ENCODE results near the gene PRXL2B.

Gene PRXL2B

DNA sequence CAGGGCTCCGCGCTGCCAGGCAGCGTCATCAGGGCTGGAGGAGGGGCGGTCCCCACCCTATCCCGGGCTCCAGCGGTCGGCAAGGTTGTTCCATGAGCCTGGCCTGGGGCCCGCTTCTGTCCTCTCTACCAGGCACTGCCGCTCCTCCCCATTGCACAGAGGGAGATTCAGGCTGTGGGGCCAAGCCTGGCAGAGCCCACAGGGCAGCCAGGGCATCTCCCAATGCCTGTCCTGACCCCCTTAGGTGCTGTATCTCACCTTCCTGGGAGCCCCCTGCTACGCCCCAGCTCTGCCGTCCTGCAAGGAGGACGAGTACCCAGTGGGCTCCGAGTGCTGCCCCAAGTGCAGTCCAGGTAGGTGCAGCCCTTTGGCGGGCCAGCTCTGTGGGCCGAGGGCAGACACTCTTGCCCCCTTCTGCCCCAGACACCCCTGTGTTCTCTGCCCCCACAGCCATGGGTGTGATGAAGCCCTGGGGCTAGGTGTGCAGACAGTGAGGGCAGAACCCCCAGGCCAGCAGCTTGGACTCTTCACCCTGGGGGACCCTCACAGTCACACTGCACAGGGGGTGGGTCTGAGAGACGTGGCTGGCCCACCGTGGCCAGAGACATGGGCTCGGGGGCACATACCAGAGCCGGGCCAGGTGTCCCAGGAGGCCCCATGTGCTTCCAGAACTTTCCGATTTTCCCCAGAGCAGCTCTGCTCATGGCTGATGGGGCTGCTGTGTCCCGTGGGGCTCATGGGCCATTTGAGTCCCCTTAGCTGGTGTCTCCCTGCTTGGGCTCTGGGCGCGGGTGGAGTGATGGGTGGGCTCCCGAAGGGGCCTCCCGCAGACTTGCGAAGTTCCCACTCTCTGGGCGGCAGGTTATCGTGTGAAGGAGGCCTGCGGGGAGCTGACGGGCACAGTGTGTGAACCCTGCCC, 28.8 kb upstream of the PRXL2B start:
- DNase-seq (ENCODE audit: low read depth): no peak
- TF ChIP-seq, protein P1, sequence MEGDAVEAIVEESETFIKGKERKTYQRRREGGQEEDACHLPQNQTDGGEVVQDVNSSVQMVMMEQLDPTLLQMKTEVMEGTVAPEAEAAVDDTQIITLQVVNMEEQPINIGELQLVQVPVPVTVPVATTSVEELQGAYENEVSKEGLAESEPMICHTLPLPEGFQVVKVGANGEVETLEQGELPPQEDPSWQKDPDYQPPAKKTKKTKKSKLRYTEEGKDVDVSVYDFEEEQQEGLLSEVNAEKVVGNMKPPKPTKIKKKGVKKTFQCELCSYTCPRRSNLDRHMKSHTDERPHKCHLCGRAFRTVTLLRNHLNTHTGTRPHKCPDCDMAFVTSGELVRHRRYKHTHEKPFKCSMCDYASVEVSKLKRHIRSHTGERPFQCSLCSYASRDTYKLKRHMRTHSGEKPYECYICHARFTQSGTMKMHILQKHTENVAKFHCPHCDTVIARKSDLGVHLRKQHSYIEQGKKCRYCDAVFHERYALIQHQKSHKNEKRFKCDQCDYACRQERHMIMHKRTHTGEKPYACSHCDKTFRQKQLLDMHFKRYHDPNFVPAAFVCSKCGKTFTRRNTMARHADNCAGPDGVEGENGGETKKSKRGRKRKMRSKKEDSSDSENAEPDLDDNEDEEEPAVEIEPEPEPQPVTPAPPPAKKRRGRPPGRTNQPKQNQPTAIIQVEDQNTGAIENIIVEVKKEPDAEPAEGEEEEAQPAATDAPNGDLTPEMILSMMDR (IDR thresholded peaks at IDR 0.05; ENCODE audit: insufficient read depth, low read depth, low read length, missing control alignments): no peak
- H3K4me3 ChIP-seq (ENCODE audit: low read depth, low read length): peak overlapping the region; percentile 84

DNA sequence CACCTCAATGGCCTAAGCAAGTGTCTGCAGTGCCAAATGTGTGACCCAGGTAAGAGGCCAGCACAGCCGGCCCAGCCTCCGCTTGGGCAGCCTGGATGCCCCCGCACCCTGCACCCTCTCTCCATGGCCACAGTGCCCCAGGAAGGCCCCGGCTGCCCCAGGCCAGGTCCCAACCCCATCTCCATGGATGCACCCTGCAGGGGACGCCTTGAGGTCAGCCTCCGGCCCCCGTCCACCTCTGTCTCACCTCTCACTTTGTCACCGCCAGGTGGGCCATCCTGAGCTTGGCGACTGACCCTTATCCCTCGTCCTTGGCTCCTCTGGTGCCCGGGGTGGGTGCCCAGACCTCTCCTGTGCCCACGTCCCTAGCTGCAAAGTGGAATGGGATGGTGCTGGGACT, 28.2 kb upstream of the PRXL2B start:
- TF ChIP-seq, protein P1 (IDR thresholded peaks at IDR 0.05; ENCODE audit: insufficient read depth, low read depth, low read length, missing control alignments): no peak
- no peak overlapping the region; the same call in 1 of the 2 replicates for H3K4me3 ChIP-seq (ENCODE audit: low read depth, low read length)
- no peak for DNase-seq (ENCODE audit: low read depth)

DNA sequence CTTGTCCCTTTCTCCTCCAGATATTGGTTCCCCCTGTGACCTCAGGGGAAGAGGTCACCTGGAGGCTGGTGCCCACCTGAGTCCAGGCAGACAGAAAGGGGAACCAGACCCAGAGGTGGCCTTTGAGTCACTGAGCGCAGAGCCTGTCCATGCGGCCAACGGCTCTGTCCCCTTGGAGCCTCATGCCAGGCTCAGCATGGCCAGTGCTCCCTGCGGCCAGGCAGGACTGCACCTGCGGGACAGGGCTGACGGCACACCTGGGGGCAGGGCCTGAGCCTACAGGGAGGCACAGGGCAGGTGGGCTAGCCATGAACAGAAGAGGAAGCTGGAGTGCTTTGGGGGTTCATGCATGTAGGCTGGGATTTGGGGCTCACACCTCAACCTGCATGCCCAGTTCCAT, 27.7 kb upstream of the PRXL2B start:
- H3K4me3 ChIP-seq (ENCODE audit: low read depth, low read length): no peak overlapping the region
- TF ChIP-seq, protein P1 (IDR thresholded peaks at IDR 0.05; ENCODE audit: insufficient read depth, low read depth, low read length, missing control alignments): no peak
- no peak for DNase-seq (ENCODE audit: low read depth)

DNA sequence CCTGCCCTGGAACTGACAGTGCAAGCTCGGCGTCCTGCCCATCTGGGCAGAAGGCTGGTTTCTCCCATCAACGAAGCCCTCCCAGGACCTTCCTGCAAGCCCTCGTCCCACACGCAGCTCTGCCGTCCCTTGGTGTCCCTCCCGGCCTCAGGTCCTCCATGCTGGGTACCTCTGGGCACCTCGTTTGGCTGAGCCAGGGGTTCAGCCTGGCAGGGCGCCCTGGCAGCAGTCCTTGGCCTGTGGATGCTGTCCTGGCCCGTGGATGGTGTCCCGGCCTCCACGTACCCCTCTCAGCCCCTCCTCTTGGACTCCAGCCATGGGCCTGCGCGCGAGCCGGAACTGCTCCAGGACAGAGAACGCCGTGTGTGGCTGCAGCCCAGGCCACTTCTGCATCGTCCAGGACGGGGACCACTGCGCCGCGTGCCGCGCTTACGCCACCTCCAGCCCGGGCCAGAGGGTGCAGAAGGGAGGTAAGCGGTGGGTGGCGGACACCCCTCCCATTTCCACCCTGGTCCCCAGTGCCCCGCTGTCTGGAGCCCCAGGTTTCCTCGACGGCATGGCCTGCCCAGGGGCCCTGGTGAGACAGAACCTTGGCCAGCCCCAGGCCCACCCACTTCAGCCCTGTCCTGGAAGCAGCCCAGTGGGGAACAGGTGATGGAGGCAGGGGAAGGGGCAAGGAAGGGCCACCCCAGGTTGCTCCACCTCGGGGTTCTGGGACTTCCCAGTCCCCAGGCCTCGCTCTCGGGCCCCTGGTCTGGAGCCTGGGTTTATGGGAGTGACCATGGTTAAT, 26.9 kb upstream of the PRXL2B start:
- H3K4me3 ChIP-seq (ENCODE audit: low read depth, low read length): no peak overlapping the region
- TF ChIP-seq, protein P1 (IDR thresholded peaks at IDR 0.05; ENCODE audit: insufficient read depth, low read depth, low read length, missing control alignments): no peak

DNA sequence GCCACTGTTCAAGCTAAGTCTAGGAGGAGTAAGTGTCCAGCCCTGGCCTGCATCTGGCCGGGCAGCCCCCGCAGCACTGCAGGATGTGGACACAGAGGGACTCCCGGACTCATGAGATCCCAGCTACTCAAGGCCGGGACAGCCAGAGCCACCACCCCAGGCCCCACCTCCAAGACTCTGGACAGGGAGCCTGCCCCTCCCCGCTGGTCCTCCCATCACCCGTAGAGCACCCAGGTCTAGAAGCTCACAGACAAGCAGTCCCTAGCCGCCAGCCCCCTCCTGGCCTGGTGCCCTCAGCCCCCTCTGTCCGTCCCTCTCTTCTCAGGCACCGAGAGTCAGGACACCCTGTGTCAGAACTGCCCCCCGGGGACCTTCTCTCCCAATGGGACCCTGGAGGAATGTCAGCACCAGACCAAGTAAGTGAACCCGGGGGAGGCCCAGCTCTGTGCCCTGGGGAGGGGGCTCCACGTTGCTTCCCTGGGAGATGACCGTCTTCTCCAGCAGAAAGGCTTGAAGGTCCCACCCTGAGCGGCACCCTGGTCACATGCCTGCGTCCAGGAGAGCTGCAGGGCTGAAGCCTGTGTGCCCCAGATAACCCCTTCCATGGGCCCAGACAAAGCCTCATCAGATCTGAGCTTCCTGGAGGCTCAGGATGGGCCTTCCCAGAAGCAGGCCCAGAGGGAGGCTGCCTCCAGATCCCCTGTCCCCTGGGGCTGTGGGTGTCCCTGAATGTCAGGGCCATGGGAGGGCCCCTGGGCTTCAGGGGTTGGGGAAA, 26.1 kb upstream of the PRXL2B start:
- no peak overlapping the region for H3K4me3 ChIP-seq (ENCODE audit: low read depth, low read length)
- TF ChIP-seq, protein P1 (IDR thresholded peaks at IDR 0.05; ENCODE audit: insufficient read depth, low read depth, low read length, missing control alignments): no peak
- DNase-seq (ENCODE audit: low read depth): no peak

More for the DNA sequence above, 26.9 kb upstream of the PRXL2B start:
- no peak for DNase-seq (ENCODE audit: low read depth)

DNA sequence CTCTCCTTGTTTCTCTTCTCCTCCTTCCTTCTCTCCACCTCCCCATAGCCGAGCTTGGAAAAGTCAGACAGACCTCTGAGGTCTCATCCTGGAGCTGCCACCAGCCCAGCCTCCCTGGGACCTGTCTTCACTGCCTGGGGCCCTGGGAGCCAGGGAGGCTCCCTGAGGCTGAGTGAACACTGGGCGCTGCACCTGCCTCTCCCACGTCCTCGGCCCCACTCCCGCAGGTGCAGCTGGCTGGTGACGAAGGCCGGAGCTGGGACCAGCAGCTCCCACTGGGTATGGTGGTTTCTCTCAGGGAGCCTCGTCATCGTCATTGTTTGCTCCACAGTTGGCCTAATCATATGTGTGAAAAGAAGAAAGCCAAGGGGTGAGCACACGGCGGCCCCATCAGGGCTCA, 25.1 kb upstream of the PRXL2B start:
- no peak overlapping the region for H3K4me3 ChIP-seq (ENCODE audit: low read depth, low read length)
- no peak for DNase-seq (ENCODE audit: low read depth)
- TF ChIP-seq, protein P1 (IDR thresholded peaks at IDR 0.05; ENCODE audit: insufficient read depth, low read depth, low read length, missing control alignments): no peak
